ENCODE results near the gene DLX6. TPM values are rescaled to one million over a fixed set of nuclear protein-coding genes. Genes with fewer than 3 reads are reported as not detected.
"Not testable (repeated sequence)": the region's sequence is repeated elsewhere in the genome, so short reads cannot be mapped to it uniquely, and the experiment has no call there.

DLX6 gene
- total RNA-seq, 1 experiment from 2014 or later = 0.06 TPM

GRCh38 chr7:97021747-97022490 lies 16.6 kb downstream of the DLX6 start:
- no peak for DNase-seq (ENCODE audit: low read depth)

DNA sequence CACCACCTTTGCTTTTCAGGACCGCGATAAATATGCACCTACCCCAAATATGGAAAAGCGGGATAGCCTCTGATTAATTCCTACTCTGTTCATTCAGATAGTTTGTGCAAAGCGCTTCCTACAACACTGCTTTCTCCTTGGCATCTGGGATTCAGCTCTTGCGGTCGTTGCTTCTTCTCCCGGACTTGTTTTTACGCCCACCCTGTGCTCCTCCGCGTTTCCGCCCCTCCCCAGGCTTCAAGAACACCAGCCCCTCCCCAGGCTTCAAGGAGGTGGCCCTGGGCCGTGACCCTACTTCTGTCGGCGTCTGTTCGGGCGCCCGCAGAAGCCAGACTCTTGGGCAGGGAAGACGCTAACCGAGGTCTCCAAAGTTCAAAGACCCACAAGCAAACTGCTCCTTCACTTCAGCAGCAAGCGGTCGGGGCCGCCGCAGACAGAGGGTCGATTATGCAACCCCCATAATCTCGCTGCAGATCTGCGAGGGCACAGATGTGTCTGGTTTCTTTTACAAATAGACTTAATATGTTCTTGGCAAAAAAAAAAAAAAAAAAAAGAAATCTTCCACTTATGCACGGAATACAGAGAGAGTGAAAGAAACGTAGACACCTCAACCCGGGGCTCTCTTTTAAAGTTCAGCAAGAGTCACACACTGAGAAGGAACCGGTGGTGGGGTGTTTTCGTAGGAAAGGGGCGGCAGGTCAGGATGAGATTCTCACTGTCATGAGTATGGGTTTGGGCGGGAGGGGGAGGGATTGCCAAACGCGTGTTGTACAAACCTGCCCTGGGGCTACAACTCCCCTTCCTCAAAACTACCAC lies 17.3 kb downstream of the DLX6 start:
- no peak for DNase-seq (ENCODE audit: low read depth)

DNA sequence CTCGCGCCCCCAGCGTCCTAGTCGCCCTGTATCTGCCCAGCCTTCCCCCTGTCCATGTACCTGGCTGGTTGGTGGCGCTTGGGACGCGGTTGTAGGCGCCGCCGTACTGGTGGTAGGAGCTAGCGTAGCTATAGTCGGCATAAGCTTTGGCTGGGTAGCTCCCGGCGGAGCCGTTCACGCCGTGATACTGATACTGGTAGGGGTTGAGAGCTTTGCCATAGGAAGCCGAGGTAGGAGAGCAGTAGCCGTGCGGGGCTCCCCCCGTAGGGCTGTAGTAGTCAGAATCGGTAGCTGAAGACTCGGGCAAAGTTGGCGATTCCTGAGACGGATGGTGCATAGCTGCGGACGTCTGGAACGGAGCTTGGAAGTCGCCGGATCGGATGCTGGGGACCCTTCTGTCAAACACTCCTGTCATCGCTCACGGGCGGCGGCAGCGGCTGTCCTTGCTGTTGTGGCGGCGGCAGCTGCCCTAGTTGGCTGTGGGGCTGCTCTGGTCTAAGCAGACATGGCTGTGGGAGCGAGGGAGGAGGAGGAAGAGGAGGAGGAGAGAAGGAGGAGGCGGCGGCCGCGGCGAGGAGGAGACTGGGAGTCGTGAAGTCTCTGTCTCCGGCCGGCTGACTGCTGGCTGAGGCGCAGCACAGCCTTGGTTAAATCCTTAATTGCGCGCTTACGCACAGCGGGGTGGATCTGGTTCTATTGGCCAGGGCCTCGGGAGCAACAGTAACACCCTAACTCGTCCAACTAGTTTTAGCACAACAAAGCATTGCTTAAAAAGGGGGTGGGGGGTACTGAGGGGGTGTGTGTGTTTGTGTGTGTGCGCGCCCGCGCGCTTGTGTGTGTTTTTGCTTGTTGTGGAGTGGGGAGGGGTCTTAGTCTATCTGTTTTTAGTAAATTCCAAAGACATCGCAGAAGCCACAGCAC lies 19.1 kb downstream of the DLX6 start, which contains the start of gene DLX5:
Gene DLX5, minus strand, starts transcription at position 623 of the 921 bp plus-strand sequence. Its CDS starts 208 bp downstream, at position 415.
- DNase-seq (ENCODE audit: low read depth) = peak; percentile 54

DNA sequence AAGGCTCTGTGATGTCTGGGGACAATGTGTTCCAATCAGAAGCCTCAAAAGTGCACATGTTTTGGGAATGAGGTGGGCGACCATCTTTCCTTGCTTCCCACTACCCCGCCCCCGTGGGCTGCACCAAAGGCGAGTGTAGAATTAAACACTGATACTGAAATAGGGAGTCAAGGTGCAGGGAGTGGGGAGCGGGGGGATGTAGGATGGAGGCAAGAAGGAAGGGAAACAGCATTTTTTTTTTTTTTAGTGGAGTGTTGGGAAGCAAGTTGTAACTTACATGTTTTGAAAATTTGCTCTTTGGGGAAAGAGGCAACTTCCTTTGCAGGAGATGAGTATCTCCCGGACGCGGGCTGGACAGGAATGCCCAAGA lies 19.8 kb downstream of the DLX6 start:
- no peak for DNase-seq (ENCODE audit: low read depth)

GRCh38 chr7:97025983-97026714 lies 20.8 kb downstream of the DLX6 start:
- DNase-seq (ENCODE audit: low read depth) = no peak

GRCh38 chr7:97026715-97027426 lies 21.5 kb downstream of the DLX6 start:
- no peak for DNase-seq (ENCODE audit: low read depth)

DNA sequence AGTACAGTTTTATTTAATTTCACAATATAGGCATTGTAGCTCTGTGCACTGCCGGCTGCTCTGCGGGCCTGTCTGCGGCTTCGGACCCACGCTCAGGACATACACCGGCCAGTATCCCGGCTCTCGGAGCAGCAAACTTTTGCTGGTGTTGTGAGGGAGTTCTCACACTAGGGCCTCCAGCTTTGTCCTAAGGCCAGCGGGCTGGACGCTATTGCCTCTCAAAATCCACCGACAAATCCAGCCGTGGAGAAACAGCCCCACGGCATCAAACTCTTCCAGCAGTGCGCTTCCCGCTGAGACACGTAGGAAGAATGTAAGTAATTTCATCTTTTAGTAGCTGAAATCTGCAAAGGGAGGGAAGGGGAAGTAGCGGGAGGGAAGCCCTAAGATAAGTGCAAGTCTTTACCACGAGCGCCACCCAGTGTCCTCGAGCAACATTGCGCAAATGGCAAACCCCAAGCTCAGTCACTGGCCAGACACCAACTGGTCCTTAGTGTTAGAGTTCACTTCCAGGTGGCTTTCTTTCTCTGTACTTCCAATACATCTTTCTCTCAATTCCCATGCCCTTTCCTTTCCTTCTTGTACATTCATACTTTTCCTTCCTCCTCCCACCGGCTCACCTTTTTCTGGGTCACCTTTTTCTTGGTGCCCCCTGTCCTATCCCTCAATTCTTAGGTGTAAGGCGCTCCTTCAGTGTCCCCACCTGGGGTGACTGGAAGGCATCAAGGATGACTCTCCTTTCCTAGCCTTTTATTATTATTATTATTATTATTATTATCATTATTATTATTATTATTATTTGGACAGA lies 22.3 kb downstream of the DLX6 start:
- DNase-seq (ENCODE audit: low read depth) = peak; percentile 81

DNA sequence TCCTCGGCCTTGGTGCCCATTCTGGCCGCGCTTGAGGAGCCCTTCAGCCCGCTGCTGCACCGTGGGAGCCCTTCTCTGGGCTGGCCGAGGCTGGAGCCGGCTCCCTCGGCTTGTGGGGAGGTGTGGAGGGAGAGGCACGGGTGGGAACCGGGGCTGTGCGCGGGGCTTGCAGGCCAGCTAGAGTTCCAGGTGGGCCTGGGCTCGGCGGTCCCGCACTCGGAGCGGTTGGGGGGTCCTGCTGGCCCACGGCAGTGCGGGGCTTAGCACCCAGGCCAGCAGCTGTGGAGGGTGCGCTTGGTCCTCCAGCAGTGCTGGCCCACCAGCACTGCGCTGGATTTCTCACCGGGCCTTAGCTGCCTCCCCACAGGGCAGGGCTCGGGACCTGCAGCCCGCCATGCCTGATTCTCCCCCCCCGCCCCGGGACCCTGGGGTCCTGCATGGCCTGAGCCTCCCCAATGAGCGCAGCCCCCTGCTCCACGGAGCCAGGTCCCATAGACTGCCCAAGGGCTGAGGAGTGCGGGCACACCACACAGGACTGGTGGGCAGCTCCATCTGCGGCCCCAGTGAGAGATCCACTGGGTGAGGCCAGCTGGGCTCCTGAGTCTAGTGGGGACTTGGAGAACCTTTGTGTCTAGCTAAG lies 29.0 kb downstream of the DLX6 start:
- not testable (repeated sequence) for DNase-seq (ENCODE audit: low read depth)

GRCh38 chr7:97039374-97040065 lies 34.2 kb downstream of the DLX6 start:
- DNase-seq (ENCODE audit: low read depth) = no peak

DNA sequence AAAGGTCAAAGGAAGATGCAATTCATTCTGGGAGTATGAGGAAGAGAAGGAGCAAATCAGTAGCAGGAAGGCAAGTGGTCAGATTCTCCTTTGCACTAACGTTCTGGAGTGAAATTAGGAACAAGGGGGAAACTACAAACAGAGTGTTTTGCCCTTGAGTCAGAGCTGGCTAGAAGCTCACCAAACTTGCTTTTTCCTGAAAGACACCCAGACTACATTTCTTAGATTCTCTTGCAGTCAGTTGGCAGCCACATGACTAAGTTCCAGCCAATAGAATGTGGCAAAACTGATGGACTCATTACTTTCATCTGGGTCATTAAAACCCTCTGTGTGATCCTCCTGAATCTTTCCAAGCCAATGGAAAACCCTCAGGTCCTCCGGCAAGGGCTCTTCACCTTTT lies 37.9 kb downstream of the DLX6 start:
- DNase-seq (ENCODE audit: low read depth) = no peak

Other genes with a start within 250 kb of the DLX6 start
- 0.13 TPM in 1 of 2 replicates, not detected in the other for gene DLX5, start 19.3 kb downstream of the DLX6 start, total RNA-seq (2014; rRNA removed)
- 23.0 and 34.6 TPM in 2 replicates for gene SDHAF3, start 112.1 kb downstream of the DLX6 start, total RNA-seq (2014; rRNA removed)

Measured in LHCN-M2 (cell line).